Activated CD8-positive, alpha-beta T cell treated with anti-CD3 and anti-CD28 coated beads, Interleukin-2, amount 10 ng/mL, durations not matched to agents 7 days and 5 days (primary cell): ENCODE measurements around the gene HTRA3. TPM values are rescaled to one million over a fixed set of nuclear protein-coding genes. Genes with fewer than 3 reads are reported as not detected.

Source experiments
- ATAC-seq: fragments of 150-1000 bp; cut with Tn5 transposase; one replicate; pipeline ENCODE4 v1.10.0; 2021; ENCODE audit warnings: moderate library complexity
- CTCF ChIA-PET: fragments of 350-600 bp; sonication (Branson Sonifier 250); formaldehyde crosslinking; loops from one replicate; lab custom pipeline; 2021; ENCODE audit warnings: antibody characterized with exemption; lab: Charles Lee
- POLR2A ChIA-PET: fragments of 350-600 bp; sonication (Branson Sonifier 250); formaldehyde crosslinking; loops from one replicate; lab custom pipeline; 2021; ENCODE audit warnings: antibody characterized with exemption; lab: Charles Lee
- DNase-seq: peaks from one replicate; pipeline ENCODE4 v3.0.0-alpha.2; 2020
- H3K27ac Mint-ChIP-seq: one replicate; pipeline ENCODE4 v1.8.0; 2021; ENCODE audit warnings: mild to moderate bottlenecking, mixed read lengths
- H3K27me3 Mint-ChIP-seq: one replicate; pipeline ENCODE4 v1.8.0; 2021; ENCODE audit warnings: low read depth, mixed read lengths
- H3K36me3 Mint-ChIP-seq: one replicate; pipeline ENCODE4 v1.8.0; 2021; ENCODE audit warnings: low read depth, mixed read lengths
- H3K4me1 Mint-ChIP-seq: one replicate; pipeline ENCODE4 v1.8.0; 2021; ENCODE audit warnings: low read depth, mixed read lengths
- H3K4me3 Mint-ChIP-seq: one replicate; pipeline ENCODE4 v1.8.0; 2021; ENCODE audit warnings: mild to moderate bottlenecking, mixed read lengths
- H3K9me3 Mint-ChIP-seq: one replicate; pipeline ENCODE4 v1.8.0; 2022; ENCODE audit warnings: mixed read lengths; ENCODE audit not compliant: insufficient read depth
- total RNA-seq, 2 experiments: library from RNA; stranded (reverse); gene quantifications; one replicate each; pipeline ENCODE4 v1.2.3, GENCODE V29; 2021

HTRA3 gene
- total RNA-seq, 2 experiments from 2014 or later, result not detected

- Mint-ChIP-seq H3K36me3 (peaks cover 9% of the 10 kb centered on the region), H3K9me3 (no peaks in the 10 kb centered on the region), H3K4me3 (no peak overlapping the region), H3K4me1 (peaks cover 38% of the 10 kb centered on the region), H3K27ac (no peak overlapping the region), H3K27me3 (peaks cover 3% of the 10 kb centered on the region)
- DNase-seq (no peak), ATAC-seq (no peak)
- POLR2A ChIA-PET, result no interaction called here
- CTCF ChIA-PET, result interaction anchor here (1.9 to 2.5 kb wide), 2 partner anchors 15 to 51 kb away, joined by 10 to 12 read pairs; no protein-coding TSS in a partner anchor
Measured at GRCh38 chr4:8227771-8228318, 41.7 kb upstream of the HTRA3 start.

DNA sequence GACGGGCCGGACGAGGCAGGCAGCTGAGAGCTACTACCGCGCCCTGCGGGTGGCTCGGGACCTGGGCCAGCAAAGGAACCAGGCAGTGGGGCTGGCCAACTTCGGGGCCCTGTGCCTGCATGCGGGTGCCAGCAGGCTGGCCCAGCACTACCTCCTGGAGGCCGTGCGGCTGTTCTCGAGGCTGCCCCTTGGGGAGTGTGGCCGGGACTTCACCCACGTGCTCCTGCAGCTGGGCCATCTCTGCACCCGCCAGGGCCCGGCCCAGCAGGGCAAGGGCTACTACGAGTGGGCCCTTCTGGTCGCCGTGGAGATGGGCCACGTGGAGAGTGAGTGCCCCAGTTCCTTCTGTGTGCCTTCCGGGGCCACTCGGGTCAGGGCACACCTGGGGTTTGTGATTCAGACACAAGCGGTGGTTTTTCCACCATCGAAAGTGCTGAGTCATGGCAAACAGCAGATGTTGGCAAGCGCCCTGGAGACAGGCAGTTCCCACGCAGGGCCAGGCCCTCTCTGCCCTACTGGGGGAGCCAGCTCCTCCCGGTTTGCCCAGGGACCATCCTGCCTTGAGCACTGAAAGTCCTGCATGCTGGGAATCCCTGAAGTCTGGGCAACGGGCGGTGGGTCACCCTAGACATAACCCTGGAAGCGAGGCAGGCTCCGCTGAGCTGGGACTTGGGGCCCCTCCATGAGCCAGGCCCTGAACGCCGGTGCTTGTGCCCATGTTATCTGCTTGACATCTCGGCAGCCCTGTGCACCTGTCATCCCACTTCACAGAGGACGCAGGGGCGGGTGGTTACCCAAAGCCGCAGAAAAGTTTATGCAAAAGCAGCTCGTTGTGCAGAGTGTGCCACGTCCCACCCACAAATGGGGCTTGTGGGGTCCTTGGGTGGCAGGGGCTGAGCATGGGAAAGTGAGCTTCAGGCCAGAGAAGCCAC, 41.0 kb upstream of the HTRA3 start:
- CTCF ChIA-PET, result interaction anchor here (0.7 to 1.9 kb wide), 4 partner anchors 11 to 70 kb away, joined by 3 to 10 read pairs (median 6); partner anchors contain the start of gene ABLIM2
- peak; percentile 76 for ATAC-seq
- POLR2A ChIA-PET, result no interaction called here

GRCh38 chr4:8229331-8229975, 40.1 kb upstream of the HTRA3 start:
- ATAC-seq, result peak; percentile 7

More for the DNA sequence above, 41.0 kb upstream of the HTRA3 start:
- Mint-ChIP-seq H3K4me1 (peaks cover 37% of the 10 kb centered on the region), H3K4me3 (no peak overlapping the region), H3K9me3 (no peaks in the 10 kb centered on the region), H3K27me3 (peaks cover 3% of the 10 kb centered on the region), H3K36me3 (peaks cover 6% of the 10 kb centered on the region), H3K27ac (no peak overlapping the region)
- peak; percentile 67 for DNase-seq

GRCh38 chr4:8230033-8230432, 39.5 kb upstream of the HTRA3 start:
- Mint-ChIP-seq H3K4me3 (no peak overlapping the region), H3K4me1 (peaks cover 23% of the 10 kb centered on the region), H3K36me3 (peaks cover 2% of the 10 kb centered on the region), H3K9me3 (no peaks in the 10 kb centered on the region), H3K27me3 (peaks cover 3% of the 10 kb centered on the region), H3K27ac (no peak overlapping the region)
- DNase-seq (no peak), ATAC-seq (no peak)
- ChIA-PET CTCF (interaction anchor here (1.0 to 1.8 kb wide), 2 partner anchors 13 to 53 kb away, joined by 4 to 7 read pairs; no protein-coding TSS in a partner anchor), POLR2A (no interaction called here)

More at GRCh38 chr4:8229331-8229975, 40.1 kb upstream of the HTRA3 start:
- Mint-ChIP-seq H3K27ac (no peak overlapping the region), H3K9me3 (no peaks in the 10 kb centered on the region), H3K4me1 (peaks cover 28% of the 10 kb centered on the region), H3K36me3 (no peaks in the 10 kb centered on the region), H3K4me3 (no peak overlapping the region), H3K27me3 (peaks cover 3% of the 10 kb centered on the region)
- ChIA-PET CTCF (interaction anchor here (1.4 to 1.9 kb wide), 3 partner anchors 11 to 52 kb away, joined by 4 to 10 read pairs (median 7); no protein-coding TSS in a partner anchor), POLR2A (no interaction called here)
- no peak for DNase-seq

GRCh38 chr4:8230891-8231290, 38.7 kb upstream of the HTRA3 start:
- POLR2A ChIA-PET, result no interaction called here
- H3K27me3 Mint-ChIP-seq, result peaks cover 3% of the 10 kb centered on the region
- CTCF ChIA-PET, result interaction anchor here (1.0 kb wide), 1 partner anchor 12 kb away, joined by 4 read pairs; no protein-coding TSS in a partner anchor
- H3K4me3 Mint-ChIP-seq, result no peak overlapping the region
- no peaks in the 10 kb centered on the region for H3K9me3 Mint-ChIP-seq
- peaks cover 2% of the 10 kb centered on the region for H3K36me3 Mint-ChIP-seq
- peaks cover 14% of the 10 kb centered on the region for H3K4me1 Mint-ChIP-seq
- H3K27ac Mint-ChIP-seq, result no peak overlapping the region
- DNase-seq, result no peak
- ATAC-seq, result no peak

GRCh38 chr4:8231551-8232049, 38.0 kb upstream of the HTRA3 start:
- ATAC-seq, result no peak
- POLR2A ChIA-PET, result interaction anchor here (0.6 kb wide), 1 partner anchor 178 kb away, joined by 4 read pairs; no protein-coding TSS in a partner anchor
- H3K36me3 Mint-ChIP-seq, result peaks cover 2% of the 10 kb centered on the region
- no peaks in the 10 kb centered on the region for H3K9me3 Mint-ChIP-seq
- H3K27me3 Mint-ChIP-seq, result peaks cover 3% of the 10 kb centered on the region
- CTCF ChIA-PET, result no interaction called here
- DNase-seq, result no peak
- H3K27ac Mint-ChIP-seq, result no peak overlapping the region
- H3K4me3 Mint-ChIP-seq, result no peak overlapping the region
- H3K4me1 Mint-ChIP-seq, result peaks cover 11% of the 10 kb centered on the region

- Mint-ChIP-seq H3K9me3 (no peaks in the 10 kb centered on the region), H3K27ac (no peak overlapping the region), H3K36me3 (peaks cover 2% of the 10 kb centered on the region), H3K4me1 (peaks cover 11% of the 10 kb centered on the region), H3K27me3 (peaks cover 3% of the 10 kb centered on the region), H3K4me3 (no peak overlapping the region)
- CTCF ChIA-PET, result no interaction called here
- POLR2A ChIA-PET, result interaction anchor here (0.7 kb wide), 1 partner anchor 59 kb away, joined by 3 read pairs; no protein-coding TSS in a partner anchor
- ATAC-seq (no peak), DNase-seq (no peak)
Measured at GRCh38 chr4:8232748-8233147, 36.8 kb upstream of the HTRA3 start.

DNA sequence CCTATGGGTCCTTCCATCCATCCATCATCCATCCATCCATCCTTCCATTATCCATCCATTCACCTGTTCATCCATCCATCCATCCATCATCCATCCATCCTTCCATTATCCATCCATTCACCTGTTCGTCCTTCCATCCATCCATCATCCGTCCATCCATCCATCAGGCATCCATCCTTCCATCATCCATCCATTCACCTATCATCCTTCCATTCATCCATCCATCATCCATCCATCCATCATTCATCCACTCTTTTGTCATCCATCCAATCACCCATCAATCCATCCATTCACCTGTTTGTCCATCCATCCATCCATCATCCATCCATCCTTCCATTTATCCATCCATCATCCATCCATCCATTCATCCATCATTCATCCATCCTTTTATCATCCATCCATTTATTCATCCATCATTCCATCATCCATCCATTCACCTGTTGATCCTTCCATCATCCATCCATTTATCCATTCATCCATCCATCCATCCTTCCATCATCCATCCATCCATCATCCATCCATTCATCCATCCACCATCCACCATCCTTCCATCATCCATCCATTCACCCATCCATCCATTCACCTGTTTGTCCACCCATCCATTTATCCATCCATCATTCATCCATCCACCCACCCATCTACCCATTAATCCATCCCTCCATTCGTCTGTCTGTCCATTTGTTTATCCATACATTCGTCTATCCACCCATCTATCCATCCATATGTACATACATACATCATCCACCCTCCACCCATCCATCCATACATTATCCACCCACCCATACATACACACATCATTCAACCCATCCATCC, 35.7 kb upstream of the HTRA3 start:
- H3K36me3 Mint-ChIP-seq, result peaks cover 2% of the 10 kb centered on the region
- H3K27ac Mint-ChIP-seq, result no peak overlapping the region
- ATAC-seq, result no peak
- ChIA-PET CTCF (no interaction called here), POLR2A (no interaction called here)
- peaks cover 3% of the 10 kb centered on the region for H3K27me3 Mint-ChIP-seq
- peaks cover 3% of the 10 kb centered on the region for H3K4me1 Mint-ChIP-seq
- H3K4me3 Mint-ChIP-seq, result no peak overlapping the region
- no peak for DNase-seq
- no peaks in the 10 kb centered on the region for H3K9me3 Mint-ChIP-seq

- Mint-ChIP-seq H3K27me3 (no peaks in the 10 kb centered on the region), H3K27ac (no peak overlapping the region), H3K9me3 (no peaks in the 10 kb centered on the region), H3K4me1 (no peaks in the 10 kb centered on the region), H3K36me3 (peaks cover 2% of the 10 kb centered on the region), H3K4me3 (no peak overlapping the region)
- no peak for ATAC-seq
- CTCF ChIA-PET, result no interaction called here
- no peak for DNase-seq
- POLR2A ChIA-PET, result no interaction called here
Measured at GRCh38 chr4:8234715-8235114, 34.8 kb upstream of the HTRA3 start.

- Mint-ChIP-seq H3K9me3 (no peaks in the 10 kb centered on the region), H3K4me3 (no peak overlapping the region), H3K36me3 (peaks cover 2% of the 10 kb centered on the region), H3K27ac (no peak overlapping the region), H3K4me1 (no peaks in the 10 kb centered on the region), H3K27me3 (no peaks in the 10 kb centered on the region)
- CTCF ChIA-PET, result interaction anchor here (2.1 kb wide), 1 partner anchor 59 kb away, joined by 7 read pairs; no protein-coding TSS in a partner anchor
- ATAC-seq (no peak), DNase-seq (no peak)
- POLR2A ChIA-PET, result no interaction called here
Measured at GRCh38 chr4:8235224-8235623, 34.3 kb upstream of the HTRA3 start.

- H3K27ac Mint-ChIP-seq, result no peak overlapping the region
- peaks cover 2% of the 10 kb centered on the region for H3K36me3 Mint-ChIP-seq
- ChIA-PET CTCF (interaction anchor here (2.1 kb wide), 1 partner anchor 59 kb away, joined by 7 read pairs; no protein-coding TSS in a partner anchor), POLR2A (no interaction called here)
- H3K9me3 Mint-ChIP-seq, result no peaks in the 10 kb centered on the region
- DNase-seq (no peak), ATAC-seq (no peak)
- no peaks in the 10 kb centered on the region for H3K27me3 Mint-ChIP-seq
- H3K4me3 Mint-ChIP-seq, result no peak overlapping the region
- no peaks in the 10 kb centered on the region for H3K4me1 Mint-ChIP-seq
Measured at GRCh38 chr4:8235686-8236085, 33.9 kb upstream of the HTRA3 start.
